HG03039 (cell line): Measurements from ENCODE around the gene MTCH2.

Source experiments
- ATAC-seq: cut with Tn5 transposase; IDR thresholded peaks from one replicate; pipeline ENCODE4 v1.9.1; 2021; ENCODE audit warnings: mild to moderate bottlenecking, moderate library complexity; ENCODE audit not compliant: unreplicated experiment

Gene MTCH2

DNA sequence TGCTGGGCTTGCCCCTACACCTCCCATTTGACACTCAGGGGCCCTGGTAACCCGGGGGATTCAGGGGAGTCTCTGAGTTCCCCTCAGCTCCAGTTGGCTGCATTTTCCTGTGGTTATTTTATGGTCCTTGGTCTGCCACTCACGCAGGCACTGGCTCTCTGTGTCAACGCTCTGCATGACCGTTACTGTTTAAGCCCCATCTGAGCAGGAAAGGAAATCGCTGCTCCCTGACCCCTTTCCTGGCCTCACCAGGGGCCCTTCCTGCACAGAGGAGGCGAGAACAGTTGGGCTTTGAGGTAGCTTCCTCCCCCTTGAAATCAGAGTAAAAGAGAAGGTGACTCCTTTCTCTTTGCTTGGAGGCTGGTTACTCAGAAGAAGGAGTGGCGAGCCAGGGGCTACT lies 50.6 kb downstream of the MTCH2 start:
- no peak for ATAC-seq

DNA sequence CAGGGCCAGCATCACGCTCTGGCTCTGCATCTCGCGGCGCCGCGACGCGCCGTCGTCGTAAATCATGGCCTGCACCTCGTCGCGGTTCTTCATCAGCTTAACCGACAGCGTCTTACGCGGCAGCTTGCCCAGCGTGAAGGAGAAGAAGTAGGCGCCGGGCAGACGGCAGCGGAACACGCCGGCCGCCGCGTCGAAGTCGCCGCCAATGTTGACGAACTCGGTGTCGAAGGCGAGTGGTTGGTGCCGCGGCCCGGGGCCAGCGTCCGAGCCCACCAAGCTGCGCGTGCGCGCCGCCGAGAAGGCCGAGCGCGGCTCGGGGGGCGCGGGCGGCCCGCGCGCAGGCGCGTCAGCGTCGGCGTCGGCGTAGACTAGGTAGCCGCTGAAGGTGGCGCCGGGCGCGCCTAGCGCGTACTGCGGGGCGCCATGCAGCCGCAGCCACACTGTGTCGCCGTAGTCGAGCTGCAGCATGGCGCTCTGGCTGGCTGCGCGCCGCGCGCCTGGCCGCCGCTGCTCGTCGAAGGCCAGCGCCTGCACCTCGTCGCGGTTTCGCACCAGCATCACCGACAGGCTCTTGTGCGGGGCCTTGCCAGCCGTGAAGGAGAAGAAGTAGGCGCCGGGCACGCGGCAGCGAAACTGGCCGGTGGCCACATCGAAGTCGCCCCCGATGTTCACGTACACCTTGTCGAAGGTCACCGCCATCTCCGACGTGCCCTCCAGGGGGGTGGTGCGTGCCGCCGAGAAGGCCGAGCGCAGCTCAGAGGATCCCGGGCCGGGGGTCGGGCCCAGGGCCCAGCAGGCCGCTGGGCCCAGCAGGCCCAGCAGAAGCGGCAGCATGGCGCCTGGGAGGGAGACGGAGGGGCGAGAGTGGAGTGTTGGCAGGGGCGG lies 52.1 kb downstream of the MTCH2 start:
- ATAC-seq = no peak

DNA sequence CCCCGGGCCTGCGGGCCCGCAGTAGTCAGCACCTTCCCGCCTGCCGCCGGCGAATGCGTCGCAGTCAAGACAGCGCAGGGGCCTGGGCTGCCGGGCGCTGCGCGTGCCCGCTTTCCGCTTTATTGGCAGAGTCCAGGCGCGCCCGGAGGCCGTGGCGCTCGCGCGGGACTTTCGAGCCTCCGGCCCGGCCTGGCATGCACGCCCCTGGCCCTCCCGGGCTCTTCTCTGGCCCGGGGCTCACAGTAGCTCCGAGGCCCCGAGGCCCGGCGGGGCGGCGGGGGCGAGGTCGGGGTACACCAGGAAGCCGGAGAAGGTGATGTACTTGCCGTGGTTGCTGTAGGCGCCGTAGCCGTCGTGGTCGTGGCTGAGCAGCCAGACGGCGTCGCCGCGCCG lies 52.8 kb downstream of the MTCH2 start:
- no peak for ATAC-seq

DNA sequence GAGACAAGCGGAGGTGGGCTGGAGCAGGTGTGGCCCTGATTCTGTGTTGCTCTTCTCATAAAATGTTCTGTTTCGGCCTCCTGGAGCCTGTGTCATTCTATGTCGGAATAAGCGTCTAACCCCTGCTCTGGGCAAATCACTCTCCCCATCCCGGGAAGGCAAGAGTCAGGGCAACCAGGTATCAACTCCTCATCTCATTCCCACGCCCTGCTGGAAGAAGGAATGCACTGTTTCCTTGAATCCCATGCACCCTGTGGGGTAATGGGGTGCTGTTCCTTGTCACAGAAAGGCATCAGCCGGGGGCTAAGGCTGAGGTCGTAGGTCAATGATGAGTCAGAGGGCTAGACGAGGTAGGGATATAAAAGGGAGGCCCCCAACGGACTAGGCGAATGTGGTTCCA lies 53.2 kb downstream of the MTCH2 start:
- ATAC-seq = no peak

DNA sequence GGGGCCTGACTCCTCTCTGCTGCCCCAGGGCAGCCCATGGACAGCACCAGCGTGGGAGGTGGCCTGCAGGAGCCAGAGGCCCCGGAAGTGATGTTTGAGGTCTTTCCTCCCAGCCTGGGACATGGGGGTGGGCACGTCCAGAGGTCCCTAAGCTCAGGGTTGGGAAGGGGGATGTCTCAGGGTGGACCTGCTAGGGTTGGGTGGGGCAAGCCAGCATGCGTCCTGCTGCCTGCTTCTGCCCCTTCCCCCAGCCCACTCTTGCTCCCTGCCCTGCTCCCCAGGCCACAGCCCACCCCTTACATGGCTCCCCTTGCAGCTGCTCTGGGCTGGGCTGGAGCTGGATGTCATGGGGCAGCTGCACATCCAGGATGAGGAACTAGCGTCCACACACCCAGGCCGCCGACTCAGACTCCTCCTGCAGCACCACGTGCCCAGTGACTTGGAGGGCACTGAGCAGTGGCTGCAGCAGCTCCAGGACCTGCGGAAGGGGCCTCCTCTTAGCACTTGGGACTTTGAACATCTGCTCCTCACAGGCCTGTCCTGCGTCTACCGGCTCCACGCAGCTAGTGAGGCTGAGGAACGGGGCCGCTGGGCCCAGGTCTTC lies 54.5 kb downstream of the MTCH2 start:
- ATAC-seq = no peak

DNA sequence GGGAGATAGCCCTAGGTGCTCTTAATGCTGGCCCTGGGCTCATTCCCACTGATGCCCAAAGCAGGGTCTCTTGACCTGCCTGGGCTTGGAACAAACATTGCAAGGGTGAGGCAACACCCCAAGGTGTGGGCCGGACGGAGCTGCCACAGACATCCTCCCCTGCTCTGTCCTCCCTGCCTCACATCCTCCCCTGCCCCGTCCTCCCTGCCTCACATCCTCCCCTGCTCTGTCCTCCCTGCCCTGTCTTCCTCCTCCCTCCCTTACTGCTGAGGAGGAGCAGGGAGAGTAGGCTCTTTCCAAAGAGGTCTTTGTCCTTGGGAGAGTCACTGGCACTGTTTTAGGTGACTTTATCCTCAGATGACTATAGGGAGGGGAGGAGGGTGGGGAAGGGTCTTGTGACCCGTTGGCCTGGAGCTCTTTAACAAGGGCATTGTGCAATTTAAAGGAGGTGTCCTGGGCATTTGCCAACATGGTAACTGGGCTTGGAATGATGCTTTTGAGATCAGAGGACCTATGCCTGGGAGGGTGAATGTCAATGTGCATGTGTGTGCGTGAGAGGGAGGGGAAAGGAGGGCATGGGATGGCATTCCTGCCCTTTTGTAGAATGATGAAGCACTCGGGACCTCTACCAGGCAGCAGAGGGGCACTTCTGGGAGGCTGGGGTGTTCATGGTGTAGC lies 55.2 kb downstream of the MTCH2 start:
- no peak for ATAC-seq

DNA sequence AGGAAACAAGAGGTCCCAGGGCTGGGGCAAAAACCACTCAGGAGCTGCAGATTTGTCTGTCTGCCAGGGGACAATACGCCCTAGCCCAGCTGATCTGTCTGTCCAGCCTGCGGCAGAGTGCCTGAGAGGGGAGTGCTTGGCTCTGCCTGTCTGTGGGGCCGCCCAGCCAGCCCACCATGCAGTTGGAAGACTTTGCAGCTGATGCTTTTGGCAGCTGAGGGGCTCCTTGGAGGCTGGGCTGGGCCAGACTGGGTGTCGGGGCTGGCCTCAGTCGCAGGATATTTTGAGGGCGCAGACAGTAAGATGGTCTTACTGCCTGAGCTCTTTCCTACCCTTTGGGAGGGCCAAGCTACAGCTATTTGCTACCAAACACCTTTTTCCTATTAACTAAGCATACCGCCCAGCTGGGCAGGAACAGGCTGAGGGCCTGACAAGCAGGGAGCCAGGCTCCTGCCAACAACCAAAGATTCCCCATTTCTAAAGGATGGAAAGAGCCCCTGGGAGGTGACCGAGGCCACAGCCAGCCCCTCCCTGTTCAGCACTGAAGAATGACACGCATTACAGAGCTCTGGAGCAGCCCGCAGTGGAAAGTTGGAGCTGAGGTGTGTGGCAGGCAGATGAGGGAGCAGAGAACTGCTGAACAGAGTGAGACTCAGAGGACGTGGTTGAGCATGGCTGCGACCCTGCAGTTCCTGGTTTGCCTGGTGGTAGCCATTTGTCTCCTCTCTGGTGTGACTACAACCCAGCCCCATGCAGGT lies 56.1 kb downstream of the MTCH2 start, which contains the start of gene FAM180B:
Gene FAM180B, plus strand, starts transcription at position 581 of the 758 bp plus-strand sequence. Its CDS starts 91 bp downstream, at position 672.
- ATAC-seq = no peak

DNA sequence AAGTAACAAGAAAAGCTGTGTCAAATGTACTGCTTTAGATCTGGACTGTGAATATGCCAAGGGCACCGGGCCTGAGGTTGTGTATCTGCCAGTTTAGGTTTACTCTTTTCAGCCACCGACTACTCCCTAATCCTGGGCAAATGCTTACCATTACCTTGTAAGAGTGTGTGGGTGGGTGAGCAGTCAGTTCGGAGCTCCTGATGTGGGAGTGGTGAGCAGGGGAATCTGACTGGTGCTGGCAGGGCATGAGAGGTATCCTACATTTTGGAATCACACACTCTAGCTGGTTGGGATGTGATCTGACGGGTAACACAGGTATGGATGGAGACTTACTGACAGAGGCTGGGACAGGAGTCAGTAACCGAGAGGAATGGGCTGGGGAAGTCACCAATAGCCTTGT lies 58.5 kb downstream of the MTCH2 start:
- ATAC-seq = no peak

DNA sequence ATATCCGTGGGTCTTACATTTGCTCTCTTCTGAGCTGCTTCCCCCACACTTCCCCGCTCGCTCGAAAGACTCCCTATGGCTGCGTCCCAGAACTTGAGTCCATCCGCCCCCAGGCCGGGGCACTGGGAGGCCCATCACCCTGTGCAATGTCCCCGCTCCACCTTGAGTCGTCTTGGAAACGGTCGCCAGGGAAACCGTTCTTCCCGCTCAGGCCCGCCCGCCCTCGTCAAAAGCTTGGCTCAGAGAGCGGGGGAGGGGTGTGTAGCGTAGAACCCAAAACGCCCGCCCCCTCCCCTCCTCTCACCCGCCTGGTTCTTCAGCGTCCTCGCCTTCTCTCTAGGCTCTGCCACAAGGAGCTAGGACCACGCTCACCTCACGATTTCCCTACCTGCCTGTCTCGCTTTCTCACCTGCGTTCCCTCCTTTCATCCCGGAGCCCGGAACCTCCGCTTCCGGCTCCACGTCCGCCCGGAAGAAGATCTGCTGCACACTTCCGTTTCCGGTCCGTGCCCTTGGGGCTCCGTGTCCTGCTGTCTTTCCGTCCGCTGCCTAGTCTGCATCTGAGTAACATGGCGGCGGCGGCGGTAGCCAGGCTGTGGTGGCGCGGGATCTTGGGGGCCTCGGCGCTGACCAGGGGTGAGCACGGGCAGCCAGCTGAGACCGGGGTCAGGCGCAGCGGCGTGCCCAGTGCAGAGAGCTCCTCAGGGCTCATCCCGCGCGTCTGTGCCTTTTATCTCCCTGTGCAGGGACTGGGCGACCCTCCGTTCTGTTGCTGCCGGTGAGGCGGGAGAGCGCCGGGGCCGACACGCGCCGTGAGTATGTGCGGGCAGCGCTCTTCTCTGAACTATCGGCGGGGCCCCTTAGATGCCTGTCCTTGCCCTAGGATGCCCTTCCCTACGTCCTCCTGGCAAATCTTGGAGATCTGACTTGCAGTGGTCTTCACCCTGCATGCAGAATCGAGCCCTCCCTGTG lies 63.5 kb downstream of the MTCH2 start, which contains the start of the genes KBTBD4 and NDUFS3:
Gene KBTBD4, minus strand, starts transcription at position 447 of the 971 bp plus-strand sequence. Its CDS starts 19 bp downstream, at position 428.
Gene NDUFS3, plus strand, starts transcription at position 551 of the 971 bp plus-strand sequence. Its CDS starts 18 bp downstream, at position 569.
- ATAC-seq = peak; percentile 91

DNA sequence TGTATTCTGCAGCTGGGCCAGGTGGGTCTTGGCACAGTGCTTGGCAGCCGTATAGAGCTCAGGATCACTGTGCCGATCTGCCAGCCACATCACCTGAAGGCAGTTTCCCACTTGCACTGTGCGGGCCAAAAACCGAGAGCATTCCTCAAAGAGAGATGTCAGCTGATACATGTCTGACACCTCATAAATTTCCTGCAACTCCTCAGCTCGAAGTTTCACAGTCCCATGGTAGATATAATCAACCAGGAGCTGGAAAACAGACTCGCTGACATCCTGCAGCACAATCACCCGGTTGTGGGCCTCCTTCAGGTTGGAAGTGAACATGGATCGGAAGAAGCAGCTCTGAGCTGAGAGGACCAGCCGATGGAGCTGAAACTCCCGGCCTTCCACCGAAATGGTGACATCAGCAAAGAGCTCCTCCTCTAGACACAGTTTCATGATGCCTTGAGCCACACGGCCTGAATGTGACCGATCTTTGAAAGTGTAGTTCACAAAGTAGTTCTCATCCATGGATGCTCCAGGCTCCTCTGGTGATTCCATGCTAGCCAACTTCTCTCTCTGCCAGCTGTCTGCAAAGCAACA lies 64.8 kb downstream of the MTCH2 start:
- no peak for ATAC-seq

DNA sequence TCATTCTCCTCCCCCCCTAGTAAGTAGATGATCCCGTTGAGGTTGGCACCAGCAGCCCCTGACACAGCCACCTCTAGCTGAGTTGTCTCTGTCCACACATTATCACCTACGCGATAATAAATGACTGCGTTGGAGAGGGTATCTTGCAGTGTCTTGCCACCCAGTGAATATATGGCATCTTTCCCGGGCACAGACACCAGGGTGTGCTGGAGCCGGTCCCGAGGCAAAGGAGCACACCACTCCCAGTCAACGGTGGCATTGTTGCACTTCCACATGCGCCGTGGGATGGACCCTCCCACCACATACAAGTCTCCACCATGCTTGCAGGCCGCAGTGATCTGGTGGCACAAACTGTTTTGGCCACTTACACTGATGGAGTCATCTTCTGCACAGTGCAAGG lies 69.0 kb downstream of the MTCH2 start:
- ATAC-seq = no peak

DNA sequence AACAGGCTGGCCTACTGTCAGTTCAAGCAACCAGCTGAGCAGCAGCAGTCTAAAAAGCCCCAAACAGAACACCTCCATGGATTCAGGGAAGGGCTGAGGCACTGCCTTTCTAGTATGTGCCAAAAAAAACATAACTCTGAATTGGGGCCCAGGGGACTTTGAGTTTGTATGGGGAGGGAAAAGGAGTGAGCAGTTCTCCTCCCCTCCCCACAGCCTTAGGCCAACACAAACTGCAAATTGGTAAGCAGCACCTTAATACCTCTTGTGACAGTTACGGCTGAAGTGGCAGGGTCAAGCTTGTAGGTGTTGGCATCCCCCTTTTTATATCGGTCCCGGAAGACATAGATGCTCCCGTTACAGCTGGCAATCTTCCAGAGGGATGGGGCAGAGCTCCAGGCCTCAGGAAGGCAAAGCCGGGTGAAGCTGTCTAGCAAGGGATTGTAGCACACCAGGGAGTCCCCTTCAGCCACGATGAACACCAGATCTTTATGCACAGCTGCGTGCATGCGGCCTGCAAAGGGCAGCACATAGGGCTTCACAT lies 69.6 kb downstream of the MTCH2 start:
- ATAC-seq = no peak

DNA sequence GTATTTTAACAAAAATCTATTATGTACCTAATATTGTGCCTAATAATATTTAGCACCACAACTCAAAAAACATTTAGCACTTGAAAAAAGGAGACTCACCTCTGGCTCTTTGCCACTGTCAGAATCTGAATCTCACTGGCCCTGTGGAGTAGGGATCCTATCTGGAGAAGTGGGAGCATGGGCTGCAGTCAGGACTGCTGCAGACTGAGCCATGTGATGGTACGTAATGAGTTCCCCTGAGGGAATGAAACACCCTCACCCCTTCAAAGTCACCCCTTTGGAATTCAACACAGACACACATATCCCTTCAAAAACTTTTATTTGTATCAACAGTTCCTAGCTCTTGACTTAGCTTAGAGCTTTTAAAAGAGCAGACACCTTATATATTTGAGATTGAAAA lies 70.5 kb downstream of the MTCH2 start:
- ATAC-seq = no peak

DNA sequence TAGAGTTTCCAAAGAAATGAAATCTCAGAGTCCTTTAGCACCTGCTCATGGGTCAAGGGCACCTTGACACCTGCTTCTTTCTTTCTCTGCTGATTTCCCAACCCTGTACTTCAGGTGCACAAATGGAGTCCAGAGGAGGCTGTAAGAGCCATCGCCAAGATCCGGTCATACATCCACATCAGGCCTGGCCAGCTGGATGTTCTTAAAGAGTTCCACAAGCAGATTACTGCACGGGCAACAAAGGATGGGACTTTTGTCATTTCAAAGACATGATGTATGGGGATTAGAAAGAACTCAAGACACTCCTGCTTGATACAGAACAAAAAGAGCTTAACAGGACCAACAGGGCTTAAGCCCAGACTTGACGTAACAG lies 71.0 kb downstream of the MTCH2 start:
- ATAC-seq = no peak

DNA sequence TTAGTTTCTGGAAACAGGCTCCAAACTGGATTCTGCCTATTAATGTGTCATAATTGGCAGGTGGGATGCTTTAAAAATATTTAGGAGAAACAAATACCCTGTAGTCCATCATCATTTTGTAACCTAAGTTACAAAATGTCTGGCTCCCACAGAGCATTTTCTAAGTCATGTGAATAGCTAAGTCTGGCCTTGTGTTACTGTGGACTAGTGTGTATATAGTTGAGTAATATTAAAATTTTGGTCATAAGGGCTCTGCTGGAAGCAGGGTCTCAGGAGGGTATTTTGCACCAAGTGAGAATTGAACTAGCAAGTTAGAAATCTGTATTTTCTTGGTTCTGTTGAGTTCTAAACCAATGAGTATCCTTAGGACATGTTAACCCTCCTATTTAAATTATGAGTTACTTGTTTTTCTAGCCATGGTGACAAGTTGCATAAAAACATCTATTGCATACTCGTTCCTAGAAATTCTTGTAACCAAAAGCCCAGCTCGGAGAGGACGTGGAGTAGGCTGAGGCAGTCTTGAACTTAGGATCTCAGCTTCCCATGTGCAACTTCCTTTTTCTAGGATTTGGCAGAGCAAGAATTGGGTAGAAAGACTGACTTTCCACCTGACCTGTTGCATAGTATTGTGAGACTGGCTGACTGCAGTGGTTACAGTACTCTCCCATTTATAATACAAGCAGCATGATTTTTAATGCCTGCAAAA lies 71.6 kb downstream of the MTCH2 start:
- no peak for ATAC-seq

DNA sequence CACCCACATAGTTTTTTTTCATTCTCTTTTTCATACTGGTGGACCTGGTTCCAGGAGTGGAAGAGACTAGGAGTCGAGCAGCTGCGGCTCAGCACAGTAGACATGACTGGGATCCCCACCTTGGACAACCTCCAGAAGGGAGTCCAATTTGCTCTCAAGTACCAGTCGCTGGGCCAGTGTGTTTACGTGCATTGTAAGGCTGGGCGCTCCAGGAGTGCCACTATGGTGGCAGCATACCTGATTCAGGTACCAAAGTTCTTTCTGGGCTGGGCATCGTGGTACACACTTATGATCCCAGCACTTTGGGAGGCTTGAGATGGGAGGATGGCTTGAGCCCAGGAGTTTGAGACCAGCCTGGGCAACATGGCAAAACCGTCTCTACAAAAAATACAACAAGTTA lies 72.7 kb downstream of the MTCH2 start:
- ATAC-seq = no peak
